ENCODE measurements around the gene PLXNB2.

PLXNB2 gene

GRCh38 chr22:50250555-50251476 lies 56.6 kb downstream of the PLXNB2 start, which contains the start of gene HDAC10:
Gene HDAC10 (minus strand): TSS chr22:50251265. CDS start chr22:50251032, 233 bp downstream.
- DNase-seq (ENCODE audit: low spot score) = no peak

DNA sequence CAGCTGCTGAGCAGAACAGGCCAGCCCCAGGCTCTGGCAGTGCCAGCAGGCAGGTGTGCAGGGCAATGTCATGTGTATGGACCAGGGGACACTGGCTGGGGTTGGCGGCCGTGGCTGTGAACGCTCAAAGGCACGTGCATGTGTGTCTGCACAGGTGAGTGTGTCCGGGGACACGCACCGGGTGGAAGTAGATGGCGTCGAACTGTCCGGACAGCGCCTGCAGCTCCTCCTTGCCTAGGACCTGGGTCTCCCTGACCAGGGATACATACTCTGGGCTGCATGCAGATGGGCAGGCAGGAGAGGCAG lies 57.2 kb downstream of the PLXNB2 start:
- no peak for DNase-seq (ENCODE audit: low spot score)

GRCh38 chr22:50249341-50250248 lies 57.9 kb downstream of the PLXNB2 start:
- DNase-seq (ENCODE audit: low spot score) = no peak

- DNase-seq (ENCODE audit: low spot score) = no peak
Observed at GRCh38 chr22:50248196-50249081, 59.0 kb downstream of the PLXNB2 start.

- no peak for DNase-seq (ENCODE audit: low spot score)
Observed at GRCh38 chr22:50247748-50248147, 59.7 kb downstream of the PLXNB2 start.

DNA sequence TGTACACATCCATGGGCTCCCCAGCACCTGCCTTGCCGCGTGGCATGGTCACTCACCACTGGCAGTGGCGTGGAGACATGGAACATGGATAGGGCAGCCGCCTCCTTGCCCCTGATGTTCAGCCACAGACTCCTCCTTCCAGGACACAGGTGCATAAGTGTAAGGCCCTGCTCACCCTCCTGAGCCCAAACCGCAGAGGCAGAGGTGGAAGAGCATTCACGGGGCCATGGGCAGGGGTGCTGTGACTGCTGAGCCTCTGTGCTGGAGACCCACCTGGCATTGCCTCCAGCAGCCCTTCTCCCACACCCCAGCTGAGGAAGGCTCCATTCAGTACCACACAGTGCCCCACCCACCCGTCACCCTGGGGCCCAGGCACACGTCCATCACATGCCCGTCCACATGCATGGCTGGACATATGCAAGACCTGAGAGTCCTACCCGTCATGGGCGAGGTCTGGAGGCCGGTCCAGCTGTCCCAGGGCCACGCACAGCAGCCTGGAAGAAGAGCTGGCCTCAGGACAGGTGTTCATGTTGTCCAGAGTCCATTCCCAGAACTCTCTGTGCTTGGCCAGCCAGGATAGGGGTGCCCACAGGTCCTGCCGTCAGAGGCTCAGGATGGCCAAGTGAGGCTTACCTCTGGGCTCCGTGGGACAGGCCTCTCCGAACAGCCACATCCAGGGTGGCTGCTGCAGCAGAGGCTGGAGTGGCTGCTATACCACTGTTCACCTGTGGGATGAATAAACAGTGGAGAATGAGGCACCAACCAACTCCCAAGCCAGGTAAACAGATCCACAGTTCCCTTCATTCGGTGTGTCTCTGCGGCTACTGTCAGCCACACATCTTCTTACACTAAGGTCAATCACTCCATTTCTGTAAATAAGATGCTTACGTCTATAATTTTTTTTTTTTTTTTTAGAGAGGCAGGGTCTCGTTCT lies 60.9 kb downstream of the PLXNB2 start:
- no peak for DNase-seq (ENCODE audit: low spot score)

- DNase-seq (ENCODE audit: low spot score) = no peak
Observed at GRCh38 chr22:50245214-50246072, 62.0 kb downstream of the PLXNB2 start.

- DNase-seq (ENCODE audit: low spot score) = peak; percentile 94
Observed at GRCh38 chr22:50244420-50245213, 62.8 kb downstream of the PLXNB2 start, which contains the start of gene TUBGCP6. Gene TUBGCP6 (minus strand): TSS chr22:50245023. CDS start chr22:50244459, 564 bp downstream.

- DNase-seq (ENCODE audit: low spot score) = no peak
Observed at GRCh38 chr22:50243685-50244419, 63.6 kb downstream of the PLXNB2 start.

DNA sequence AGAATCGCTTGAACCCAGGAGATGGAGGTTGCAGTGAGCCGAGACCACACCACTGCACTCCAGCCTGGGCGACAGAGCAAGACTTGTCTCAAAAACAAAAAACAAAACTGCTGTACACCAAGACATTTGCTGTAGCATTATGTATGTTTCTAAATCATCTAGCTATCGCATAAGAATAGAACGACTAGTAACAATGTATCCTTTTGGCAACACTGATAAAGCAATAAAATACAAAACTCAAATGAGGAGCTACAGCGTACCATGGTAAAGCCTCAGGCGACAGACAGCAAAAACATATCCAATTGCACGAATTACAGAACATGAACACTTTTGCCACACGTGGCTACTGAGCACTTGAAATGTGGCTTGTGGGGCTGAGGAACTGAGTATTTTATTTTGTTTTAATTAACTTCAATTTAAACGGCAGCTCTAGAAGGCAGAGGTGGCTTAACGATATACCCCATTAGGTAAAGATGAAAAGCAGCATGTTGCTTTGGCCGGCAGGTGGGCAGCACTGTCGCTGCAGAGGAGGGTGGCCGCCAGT lies 65.0 kb downstream of the PLXNB2 start:
- no peak for DNase-seq (ENCODE audit: low spot score)

DNA sequence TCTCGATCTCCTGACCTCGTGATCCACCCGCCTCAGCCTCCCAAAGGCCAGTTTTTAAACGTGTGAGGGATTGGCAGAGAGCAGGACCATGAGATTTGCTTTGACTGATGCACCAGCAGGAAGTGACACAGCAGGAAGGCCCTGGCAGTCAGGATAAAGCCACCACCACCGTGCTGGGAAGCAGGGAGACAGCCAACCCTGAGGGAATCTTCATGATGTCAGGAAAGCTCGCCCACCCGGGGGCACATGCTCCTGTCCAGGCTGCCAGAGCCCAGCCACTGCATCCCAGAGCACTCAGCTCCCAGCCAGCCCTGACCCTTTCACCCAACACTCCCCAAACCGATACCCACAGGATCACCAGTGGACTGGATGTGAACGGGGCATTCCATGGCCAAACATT lies 68.7 kb downstream of the PLXNB2 start:
- DNase-seq (ENCODE audit: low spot score) = no peak

GRCh38 chr22:50236731-50237409 lies 70.6 kb downstream of the PLXNB2 start:
- peak; percentile 68 for DNase-seq (ENCODE audit: low spot score)

GRCh38 chr22:50233223-50233622 lies 74.2 kb downstream of the PLXNB2 start:
- no peak for DNase-seq (ENCODE audit: low spot score)

GRCh38 chr22:50232481-50233151 lies 74.8 kb downstream of the PLXNB2 start:
- DNase-seq (ENCODE audit: low spot score) = no peak

DNA sequence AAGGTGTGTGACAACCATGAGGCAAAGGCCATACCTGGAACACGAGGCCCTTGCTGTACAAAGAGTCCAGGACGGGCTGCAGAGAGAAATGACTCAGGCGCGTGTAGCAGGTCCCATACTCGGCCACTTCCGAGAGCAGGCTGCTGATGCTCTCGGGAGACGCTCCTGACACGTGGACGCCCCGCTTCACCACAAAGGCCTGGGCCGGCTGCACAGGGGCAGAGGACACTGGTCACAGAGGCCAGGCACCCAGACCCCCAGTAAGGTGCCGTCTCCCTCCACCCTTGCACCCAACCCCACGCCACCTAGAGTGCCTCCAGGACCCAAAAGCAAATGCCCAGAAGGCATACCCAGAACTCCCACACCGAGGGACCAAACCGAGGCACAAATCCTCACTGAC lies 78.1 kb downstream of the PLXNB2 start:
- no peak for DNase-seq (ENCODE audit: low spot score)

DNA sequence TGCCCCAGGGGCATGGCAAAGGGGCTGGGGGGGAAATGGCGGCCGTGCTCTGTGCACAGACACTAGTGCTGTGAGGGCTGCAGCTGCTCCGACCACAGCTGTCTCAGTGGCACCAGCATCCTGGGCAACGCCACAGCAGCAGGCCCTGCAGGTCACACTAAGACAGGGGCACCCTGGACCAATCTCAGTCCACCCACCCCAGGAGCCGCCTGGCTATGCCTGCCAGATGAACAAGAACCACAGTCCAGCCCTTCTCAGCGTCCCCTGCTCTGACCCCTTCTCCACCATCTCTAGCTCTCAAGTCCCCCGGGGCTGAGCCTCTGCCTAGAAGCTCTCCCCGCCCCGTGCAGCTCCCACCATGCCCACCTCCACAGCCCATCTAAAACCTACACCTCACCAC lies 79.1 kb downstream of the PLXNB2 start:
- no peak for DNase-seq (ENCODE audit: low spot score)
